Measurements from ENCODE around the gene SGCA. TPM values are rescaled to one million over a fixed set of nuclear protein-coding genes. Genes with fewer than 3 reads are reported as not detected.
A peak's percentile ranks its signal among the peaks of the same experiment; 100 is the strongest.

SGCA gene
- total RNA-seq, 1 donor, result not detected

DNA sequence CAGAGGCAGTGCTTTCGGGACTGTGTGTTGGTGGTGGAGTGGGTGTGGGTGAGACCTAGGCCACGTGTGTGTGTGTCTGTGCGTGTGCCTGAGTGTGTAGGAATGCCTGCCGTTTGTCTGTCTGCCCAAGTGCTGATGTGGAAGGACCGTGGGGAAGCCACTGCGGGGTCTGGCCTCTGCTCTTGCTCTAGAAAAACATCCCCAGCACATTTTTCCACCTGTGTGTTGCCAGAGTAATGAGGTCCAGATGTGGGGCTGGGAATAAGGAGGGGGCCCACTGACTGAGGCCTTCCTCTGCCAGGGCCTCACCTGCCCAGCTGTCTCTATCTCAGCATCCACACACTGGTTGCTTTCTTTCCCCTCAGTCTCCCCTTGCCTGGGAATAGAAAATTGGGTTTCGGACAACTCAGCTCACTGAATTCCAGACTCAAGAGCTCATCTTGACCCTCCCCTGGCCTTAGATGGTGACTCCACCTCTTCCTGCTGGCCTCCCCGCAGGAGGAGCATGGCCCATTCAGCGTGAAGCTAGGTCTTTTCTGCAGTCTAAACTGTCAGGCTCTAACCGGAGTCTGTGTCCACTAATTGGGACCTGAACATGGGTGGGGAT, 7.6 kb downstream of the SGCA start:
- no peaks in the 10 kb centered on the region for H3K9me3 ChIP-seq (ENCODE audit: low read depth, low read length)
- TF ChIP-seq, protein P1, sequence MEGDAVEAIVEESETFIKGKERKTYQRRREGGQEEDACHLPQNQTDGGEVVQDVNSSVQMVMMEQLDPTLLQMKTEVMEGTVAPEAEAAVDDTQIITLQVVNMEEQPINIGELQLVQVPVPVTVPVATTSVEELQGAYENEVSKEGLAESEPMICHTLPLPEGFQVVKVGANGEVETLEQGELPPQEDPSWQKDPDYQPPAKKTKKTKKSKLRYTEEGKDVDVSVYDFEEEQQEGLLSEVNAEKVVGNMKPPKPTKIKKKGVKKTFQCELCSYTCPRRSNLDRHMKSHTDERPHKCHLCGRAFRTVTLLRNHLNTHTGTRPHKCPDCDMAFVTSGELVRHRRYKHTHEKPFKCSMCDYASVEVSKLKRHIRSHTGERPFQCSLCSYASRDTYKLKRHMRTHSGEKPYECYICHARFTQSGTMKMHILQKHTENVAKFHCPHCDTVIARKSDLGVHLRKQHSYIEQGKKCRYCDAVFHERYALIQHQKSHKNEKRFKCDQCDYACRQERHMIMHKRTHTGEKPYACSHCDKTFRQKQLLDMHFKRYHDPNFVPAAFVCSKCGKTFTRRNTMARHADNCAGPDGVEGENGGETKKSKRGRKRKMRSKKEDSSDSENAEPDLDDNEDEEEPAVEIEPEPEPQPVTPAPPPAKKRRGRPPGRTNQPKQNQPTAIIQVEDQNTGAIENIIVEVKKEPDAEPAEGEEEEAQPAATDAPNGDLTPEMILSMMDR (IDR thresholded peaks at IDR 0.05; ENCODE audit: extremely low read depth, low read depth, low read length), result no peak
- H3K27ac ChIP-seq (ENCODE audit: low read depth, low read length), result peak overlapping the region; percentile 98
- H2AFZ ChIP-seq (ENCODE audit: low read length), result peak overlapping the region; percentile 18
- H3K4me2 ChIP-seq (ENCODE audit: insufficient read depth, low read length), result peak overlapping the region; percentile 44
- no peaks in the 10 kb centered on the region for H4K20me1 ChIP-seq (ENCODE audit: insufficient read depth, low read length)
- DNase-seq (ENCODE audit: insufficient read length, low spot score, missing footprints), result peak; percentile 98
- no peaks in the 10 kb centered on the region for H3K27me3 ChIP-seq (ENCODE audit: insufficient read depth, low read length)
- peaks cover 34% of the 10 kb centered on the region for H3K4me1 ChIP-seq (ENCODE audit: insufficient read depth, low read length)
- no peaks in the 10 kb centered on the region for H3K79me2 ChIP-seq (ENCODE audit: insufficient read depth, low read length)
- peaks cover 13% of the 10 kb centered on the region for H3K36me3 ChIP-seq (ENCODE audit: insufficient read depth, low read length)
- no peak overlapping the region for H3K4me3 ChIP-seq (ENCODE audit: insufficient read depth, low read length)

DNA sequence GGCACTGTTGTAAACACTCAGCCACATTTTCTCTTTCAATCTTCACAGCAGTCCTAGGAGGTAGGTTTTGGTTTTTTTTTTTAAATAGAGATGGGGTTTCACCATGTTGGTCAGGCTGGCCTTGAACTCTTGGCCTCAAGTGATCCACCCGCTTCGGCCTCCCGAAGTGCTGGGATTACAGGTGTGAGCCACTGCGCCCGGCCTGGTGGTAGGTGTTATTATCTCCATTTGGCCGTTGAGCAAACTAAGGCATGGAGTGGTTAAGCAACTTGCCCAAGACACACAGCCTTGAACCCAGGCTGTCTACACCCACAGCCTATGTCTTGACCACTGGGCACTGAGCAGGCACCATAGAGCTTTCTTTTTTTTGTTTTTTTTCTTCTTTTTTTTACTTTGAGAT, 8.6 kb downstream of the SGCA start:
- H3K4me1 ChIP-seq (ENCODE audit: insufficient read depth, low read length), result peaks cover 41% of the 10 kb centered on the region
- TF ChIP-seq, protein P1 (IDR thresholded peaks at IDR 0.05; ENCODE audit: extremely low read depth, low read depth, low read length), result no peak
- no peaks in the 10 kb centered on the region for H4K20me1 ChIP-seq (ENCODE audit: insufficient read depth, low read length)
- no peak overlapping the region for H2AFZ ChIP-seq (ENCODE audit: low read length)
- no peaks in the 10 kb centered on the region for H3K9me3 ChIP-seq (ENCODE audit: low read depth, low read length)
- H3K79me2 ChIP-seq (ENCODE audit: insufficient read depth, low read length), result no peaks in the 10 kb centered on the region
- H3K27ac ChIP-seq (ENCODE audit: low read depth, low read length), result peak overlapping the region; percentile 98
- H3K27me3 ChIP-seq (ENCODE audit: insufficient read depth, low read length), result no peaks in the 10 kb centered on the region
- DNase-seq (ENCODE audit: insufficient read length, low spot score, missing footprints), result no peak
- H3K4me3 ChIP-seq (ENCODE audit: insufficient read depth, low read length), result no peak overlapping the region
- H3K4me2 ChIP-seq (ENCODE audit: insufficient read depth, low read length), result no peak overlapping the region
- peaks cover 13% of the 10 kb centered on the region for H3K36me3 ChIP-seq (ENCODE audit: insufficient read depth, low read length)

DNA sequence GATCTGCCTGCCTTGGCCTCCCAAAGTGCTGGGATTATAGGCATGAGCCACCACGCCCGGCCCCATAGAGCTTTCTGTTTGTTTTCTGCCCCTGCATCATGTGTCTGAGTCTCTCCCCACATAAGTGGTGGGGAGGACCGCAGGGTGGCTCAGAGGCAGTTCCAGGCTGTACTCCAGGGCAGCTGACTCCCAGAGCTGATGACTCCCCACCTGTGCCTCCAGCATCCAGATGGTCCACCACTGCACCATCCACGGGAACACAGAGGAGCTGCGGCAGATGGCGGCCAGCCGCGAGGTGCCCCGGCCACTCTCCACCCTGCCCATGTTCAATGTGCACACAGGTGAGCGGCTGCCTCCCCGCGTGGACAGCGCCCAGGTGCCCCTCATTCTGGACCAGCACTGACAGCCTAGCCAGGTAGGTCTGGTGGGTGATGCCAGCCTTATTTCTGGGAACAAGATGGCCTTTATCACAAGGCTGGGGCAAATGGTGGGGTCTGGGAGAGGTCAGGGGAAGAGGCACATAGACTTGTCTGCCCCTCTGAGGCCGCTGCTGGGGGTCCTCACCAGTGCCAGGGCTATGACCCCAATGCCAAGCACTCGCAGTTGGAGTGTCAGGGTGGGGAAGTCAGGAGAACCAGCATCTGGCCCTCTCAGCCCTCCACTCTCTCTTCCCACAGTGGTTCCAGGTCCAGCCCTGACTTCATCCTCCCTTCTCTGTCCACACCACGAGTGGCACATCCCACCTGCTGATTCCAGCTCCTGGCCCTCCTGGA, 9.4 kb downstream of the SGCA start:
- H3K4me3 ChIP-seq (ENCODE audit: insufficient read depth, low read length), result no peak overlapping the region
- no peak overlapping the region for H3K4me2 ChIP-seq (ENCODE audit: insufficient read depth, low read length)
- no peaks in the 10 kb centered on the region for H4K20me1 ChIP-seq (ENCODE audit: insufficient read depth, low read length)
- no peaks in the 10 kb centered on the region for H3K9me3 ChIP-seq (ENCODE audit: low read depth, low read length)
- peak; percentile 66 for DNase-seq (ENCODE audit: insufficient read length, low spot score, missing footprints)
- H3K4me1 ChIP-seq (ENCODE audit: insufficient read depth, low read length), result peaks cover 48% of the 10 kb centered on the region
- no peaks in the 10 kb centered on the region for H3K27me3 ChIP-seq (ENCODE audit: insufficient read depth, low read length)
- TF ChIP-seq, protein P1 (IDR thresholded peaks at IDR 0.05; ENCODE audit: extremely low read depth, low read depth, low read length), result no peak
- no peaks in the 10 kb centered on the region for H3K79me2 ChIP-seq (ENCODE audit: insufficient read depth, low read length)
- H2AFZ ChIP-seq (ENCODE audit: low read length), result no peak overlapping the region
- peak overlapping the region; percentile 97 for H3K27ac ChIP-seq (ENCODE audit: low read depth, low read length)
- H3K36me3 ChIP-seq (ENCODE audit: insufficient read depth, low read length), result peaks cover 13% of the 10 kb centered on the region

Measured in osteoblast (primary cell).